Measurements from ENCODE around the gene KLHDC3.
A peak's percentile ranks its signal among the peaks of the same experiment; 100 is the strongest.

The KLHDC3 gene, protein sequence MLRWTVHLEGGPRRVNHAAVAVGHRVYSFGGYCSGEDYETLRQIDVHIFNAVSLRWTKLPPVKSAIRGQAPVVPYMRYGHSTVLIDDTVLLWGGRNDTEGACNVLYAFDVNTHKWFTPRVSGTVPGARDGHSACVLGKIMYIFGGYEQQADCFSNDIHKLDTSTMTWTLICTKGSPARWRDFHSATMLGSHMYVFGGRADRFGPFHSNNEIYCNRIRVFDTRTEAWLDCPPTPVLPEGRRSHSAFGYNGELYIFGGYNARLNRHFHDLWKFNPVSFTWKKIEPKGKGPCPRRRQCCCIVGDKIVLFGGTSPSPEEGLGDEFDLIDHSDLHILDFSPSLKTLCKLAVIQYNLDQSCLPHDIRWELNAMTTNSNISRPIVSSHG

DNA sequence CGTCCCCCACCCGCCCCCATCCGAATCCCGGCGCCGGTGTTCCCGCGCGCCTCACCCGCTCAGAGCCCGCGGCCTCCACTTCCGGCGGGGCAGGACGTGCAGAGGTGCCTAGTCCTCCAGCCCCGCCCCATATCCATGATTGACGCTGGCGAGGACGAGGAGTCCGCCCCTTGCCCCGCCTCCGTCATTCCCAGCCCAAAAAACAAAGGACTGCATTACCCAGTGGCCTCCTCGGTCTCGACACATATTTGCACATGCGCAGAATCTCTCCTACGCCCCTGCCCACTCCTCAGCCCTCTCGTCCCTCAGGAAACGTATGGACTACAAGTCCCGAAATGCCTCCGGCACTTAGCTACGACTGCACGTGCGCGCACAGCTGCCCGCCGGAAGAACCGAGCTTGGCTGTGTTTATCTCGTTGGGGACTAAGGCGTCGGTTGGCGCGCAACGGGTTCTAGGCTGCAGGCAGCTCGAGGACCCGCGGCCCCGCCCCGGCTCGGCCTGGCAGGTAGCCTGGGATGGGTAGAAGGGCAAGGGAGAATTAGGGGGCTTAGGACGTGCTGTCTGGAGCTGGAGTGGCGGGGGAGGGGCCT lies at the start of gene KLHDC3, which contains the start of gene MEA1:
TSS of gene KLHDC3 (plus strand) at position 407 of the 591 bp plus-strand sequence. CDS start 2,944 bp downstream, outside the sequence.
TSS of gene MEA1 (minus strand) at position 104 of the 591 bp plus-strand sequence. CDS start 133 bp downstream, outside the sequence.
- peak; percentile 100 for DNase-seq

DNA sequence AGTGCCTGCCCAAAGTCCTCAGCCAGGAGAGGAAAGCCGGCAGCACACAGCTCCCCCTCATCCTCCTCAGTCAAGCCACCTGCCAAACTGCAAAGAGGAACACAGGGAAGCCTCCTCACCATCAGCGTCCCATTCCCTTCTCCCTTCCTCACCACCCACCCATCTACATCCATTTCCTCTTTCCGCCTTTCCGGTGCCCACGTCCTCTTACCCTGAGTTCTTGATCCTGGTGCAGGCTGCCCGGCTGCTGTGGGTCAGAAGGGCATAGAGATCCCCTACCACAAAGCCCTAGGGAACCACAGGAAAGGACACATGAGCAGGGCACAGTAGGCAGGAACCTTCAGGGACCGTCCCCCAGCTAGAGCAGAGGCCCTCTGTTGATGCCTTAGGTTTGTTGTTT lies 47.5 kb upstream of the KLHDC3 start:
- no peak for DNase-seq

DNA sequence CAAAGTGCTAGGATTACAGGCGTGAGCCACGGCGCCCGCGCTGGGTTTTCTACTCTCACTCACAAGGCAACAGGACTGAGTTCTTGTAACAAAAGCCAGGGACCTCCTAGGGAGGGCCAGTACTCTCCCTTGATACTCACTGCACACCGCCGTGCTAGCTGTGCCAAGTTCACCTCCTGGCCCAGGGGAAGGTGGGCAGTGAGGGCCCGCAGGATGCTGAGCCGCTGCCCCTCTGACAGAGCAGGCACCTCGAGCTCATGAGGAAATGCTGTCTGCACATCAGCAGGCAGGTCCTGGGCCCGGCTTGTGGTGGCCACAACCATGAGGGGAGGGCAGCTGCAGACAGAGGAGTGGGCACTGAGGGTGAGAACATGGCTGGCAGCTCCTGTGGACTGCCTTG lies 46.8 kb upstream of the KLHDC3 start:
- no peak for DNase-seq

DNA sequence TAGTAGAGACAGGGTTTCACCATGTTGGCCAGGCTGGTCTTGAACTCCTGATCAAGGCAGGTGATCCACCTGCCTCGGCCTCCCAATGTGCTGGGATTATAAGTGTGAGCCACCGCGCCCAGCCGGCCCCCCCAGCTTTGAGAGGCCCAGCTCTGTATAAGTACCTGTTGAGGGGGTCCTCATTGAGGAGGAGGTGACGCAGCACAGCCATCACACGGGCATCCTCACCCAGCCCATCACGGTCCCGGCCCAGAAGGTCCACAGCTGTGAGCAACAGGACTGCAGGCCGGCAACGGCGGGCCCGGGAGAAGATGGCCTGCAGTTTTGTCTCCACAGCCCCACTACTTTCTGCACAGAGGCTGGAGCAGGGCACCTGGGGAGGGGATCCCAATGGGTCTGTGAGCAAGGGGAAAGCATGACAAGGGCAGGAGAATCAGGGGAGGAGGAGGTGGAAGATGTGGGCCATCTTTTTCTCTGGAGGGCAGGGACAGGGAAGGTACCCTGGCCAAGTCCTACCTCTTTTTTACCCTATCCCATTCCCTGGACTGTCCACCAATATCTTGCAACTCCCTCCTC lies 45.8 kb upstream of the KLHDC3 start:
- DNase-seq, result no peak

DNA sequence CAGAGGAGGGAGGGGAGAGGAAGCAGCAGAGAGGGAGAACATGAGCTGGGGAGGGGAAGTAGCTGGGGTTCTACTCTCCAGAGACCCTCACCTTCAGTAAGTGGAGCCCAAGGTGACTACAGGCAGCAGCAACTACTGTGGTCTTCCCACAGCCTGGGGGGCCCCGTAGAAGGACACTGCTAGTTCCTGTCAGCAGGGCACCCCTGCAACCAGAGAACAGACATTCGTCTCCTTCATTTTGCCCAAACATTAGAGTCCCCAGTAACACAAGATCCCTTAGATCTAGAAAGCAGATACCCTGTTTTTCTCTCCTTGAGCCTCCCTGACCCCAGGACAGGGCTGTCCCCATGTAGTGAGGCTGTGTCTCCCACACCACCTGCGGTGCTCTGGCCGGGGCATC lies 45.3 kb upstream of the KLHDC3 start:
- DNase-seq, result no peak

DNA sequence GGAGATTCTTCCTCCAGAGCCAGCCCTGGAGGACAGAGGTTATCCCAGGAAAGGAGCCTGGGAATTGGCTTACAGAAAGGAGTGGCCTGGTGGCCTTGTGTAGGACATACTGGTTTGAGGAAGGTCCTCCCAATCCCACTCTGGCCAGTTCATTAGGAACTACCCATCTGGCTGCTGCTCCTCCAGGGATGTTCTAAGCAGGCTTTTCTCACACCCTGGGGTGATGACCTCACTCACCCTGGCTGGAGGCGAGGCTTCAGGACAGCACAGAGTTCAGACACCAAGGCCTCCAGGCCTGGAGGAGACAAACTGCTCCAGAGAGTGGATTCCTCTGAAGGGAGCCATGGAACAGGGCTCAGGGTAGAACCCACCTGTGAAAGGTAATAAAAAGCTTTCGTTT lies 44.6 kb upstream of the KLHDC3 start:
- DNase-seq, result no peak

DNA sequence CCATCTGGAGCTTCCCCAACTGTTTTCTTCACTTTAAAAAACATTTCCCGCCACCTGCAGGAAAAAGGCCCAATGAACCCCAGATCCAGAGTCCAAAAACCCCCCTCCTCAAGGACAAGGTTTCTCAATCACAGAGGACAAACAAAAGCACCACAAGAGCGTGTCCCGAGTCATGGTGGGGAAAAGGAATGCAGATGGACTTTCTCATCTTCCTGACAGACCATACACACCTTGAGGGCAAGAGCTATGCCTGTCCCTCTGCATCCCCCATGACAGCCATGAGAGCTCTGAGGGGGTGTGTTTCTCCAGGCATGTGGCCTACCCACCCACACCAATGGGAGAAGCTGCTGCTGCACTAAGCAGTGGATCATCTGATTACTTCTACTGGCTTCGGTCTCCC lies 44.1 kb upstream of the KLHDC3 start:
- no peak for DNase-seq

DNA sequence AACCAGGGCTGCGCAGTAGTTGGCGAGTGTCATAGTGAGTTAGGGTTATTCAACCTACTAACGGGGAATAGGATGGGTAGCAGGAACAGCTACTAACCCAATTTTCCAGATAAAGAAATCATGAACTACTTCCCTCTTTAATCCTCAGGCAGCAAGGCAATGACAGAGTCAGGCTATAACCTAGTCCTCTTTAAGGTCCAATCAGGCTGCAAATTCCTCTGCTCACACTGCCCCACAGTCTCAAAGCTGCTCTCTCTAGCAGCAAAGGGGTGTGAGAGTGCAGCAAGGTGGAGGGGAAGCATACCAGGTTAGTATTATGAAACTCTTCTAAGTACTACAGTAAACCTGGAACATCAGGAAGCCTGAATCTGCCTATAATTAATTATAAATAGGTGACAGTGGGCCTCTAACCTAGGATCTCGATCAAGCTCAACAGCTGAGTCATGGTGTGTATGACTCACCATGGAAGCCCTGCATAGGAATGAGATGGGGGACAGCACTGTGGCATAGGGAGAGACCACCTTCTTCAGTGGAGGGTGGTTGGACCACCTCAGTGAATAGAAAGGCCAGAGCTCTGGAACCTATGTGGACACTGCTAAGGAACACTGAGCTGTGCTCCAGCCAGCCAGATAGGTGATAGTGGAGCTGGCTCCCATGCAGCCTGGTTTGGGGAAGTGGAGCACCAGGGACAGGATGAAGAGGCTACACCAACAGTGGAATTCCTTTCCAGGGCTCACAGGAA lies 43.0 kb upstream of the KLHDC3 start:
- DNase-seq, result peak; percentile 55

DNA sequence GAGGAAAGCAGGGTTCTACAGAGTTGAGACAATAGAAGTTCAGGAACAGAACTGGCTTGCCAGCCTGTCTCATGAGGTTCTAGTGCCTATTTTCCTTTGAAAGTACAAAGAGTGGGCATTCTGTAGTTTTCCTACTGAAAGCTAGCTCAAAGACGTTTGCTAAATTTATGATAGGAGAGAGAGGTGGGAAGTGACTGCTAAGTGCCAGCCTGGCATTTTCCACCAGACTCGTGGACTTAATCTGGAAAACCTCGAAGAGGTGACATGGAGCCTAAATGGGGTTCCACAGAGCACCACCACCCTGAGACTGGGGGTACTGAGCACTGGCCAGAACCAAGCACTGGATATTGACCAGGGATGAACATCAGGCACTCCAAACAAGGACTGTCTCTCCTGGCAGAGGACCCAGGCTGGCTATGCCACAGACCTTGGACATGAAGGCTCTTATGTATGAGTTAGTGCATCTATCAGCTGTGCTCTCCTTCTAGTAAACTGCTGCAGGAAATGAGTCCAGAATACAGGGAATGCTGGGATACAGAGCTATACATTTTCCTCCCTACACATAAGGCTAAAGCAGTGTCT lies 42.2 kb upstream of the KLHDC3 start:
- DNase-seq, result no peak

DNA sequence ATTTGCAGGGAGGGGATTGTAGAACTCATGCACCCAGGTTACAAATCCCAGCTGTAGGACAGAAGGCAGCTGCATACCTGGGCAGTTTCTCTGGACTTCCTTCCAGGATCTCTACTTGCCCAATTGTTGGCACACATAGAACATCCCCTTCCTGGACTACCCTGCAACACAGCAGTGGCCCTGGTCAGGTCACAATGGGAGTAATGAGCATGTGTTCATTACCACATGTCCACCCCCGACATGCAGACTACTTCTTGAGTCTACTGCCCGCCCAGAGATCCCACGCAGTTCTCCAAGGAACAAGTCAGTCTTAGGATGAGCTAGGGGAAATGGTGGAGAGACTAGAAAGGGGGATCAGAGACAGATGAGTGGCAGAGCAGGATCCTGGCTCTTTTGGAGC lies 40.1 kb upstream of the KLHDC3 start:
- no peak for DNase-seq

DNA sequence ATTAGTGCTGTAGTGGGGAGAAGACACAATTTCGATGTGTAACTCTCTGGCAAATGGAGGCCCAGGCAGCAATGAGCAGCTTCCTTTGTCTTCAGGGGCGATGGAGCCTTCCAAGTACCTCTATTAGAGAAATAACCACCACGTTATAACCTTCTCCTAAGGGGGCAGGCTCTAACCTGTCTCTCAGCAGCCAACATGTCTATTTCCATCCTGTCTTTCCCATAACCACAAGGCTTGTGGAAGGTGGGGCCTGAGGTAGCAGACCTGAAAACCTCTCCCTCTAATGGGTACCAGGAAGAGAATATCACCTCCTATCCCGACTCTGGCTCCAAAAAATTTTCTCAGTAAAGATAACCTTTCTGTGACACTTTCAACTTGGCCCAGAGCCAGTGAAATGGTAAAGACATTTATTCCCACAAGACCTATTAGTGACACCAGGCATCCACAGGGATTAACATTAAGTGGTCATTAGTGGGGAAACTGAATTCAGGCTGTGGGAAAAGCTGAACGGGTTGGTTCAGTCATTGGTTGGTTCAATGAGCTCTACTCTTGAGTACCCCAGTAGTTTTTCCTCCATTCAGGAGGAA lies 39.0 kb upstream of the KLHDC3 start:
- DNase-seq, result no peak

DNA sequence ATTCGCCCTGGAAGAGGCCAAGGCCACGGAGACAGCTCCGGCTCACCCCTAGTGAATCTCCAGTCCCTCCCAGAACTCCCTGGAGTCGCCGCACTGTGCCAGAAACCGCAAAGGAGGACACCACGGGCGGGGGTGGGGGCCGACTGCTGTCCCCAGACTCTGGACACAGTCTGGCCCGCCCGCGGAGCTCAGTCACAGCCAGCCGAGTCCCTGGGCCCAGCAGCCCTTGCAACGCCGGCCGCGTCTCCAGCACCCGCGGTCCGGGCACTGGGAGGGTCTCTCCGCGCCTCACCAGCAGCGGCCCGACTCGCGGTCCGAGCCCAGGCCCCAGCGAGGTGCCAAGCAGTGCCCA lies 35.6 kb upstream of the KLHDC3 start:
- DNase-seq, result no peak

DNA sequence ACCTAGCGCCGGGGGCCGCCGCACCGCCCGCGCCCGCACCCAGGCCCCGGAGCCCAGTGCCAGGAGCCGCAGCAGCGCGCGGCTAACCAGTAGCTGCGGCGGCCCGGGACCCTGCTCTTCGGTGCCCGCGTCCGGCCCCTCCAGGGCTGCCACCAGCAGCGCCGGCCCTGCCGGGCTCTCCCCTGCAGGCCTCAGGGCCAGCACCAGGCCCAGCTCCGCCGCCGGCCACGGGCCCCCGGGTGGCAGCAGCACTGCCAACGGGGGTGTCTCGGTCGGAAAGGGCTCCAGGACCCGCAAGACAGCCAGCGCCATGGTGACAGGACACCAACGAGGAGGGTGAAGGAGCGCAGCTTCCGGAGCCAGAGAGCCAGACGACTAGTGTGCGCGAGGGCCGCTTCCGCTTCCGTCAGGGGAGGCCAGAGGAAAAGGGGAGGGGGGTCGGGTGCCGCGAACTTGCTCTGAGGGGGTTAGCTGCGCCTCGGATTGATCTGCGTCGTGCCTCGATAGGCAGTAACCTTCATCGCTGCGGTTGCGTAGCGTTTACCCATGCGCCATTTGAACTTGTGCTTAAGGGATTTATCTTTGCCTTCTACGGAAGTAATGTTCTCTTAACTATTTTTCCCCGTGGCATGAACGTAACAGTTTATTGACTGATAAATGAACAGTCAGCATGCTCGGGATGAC lies 35.1 kb upstream of the KLHDC3 start, which contains the start of gene PEX6:
TSS of gene PEX6 (minus strand) at position 343 of the 684 bp plus-strand sequence. CDS start at position 312, 31 bp downstream.
- peak; percentile 89 for DNase-seq

DNA sequence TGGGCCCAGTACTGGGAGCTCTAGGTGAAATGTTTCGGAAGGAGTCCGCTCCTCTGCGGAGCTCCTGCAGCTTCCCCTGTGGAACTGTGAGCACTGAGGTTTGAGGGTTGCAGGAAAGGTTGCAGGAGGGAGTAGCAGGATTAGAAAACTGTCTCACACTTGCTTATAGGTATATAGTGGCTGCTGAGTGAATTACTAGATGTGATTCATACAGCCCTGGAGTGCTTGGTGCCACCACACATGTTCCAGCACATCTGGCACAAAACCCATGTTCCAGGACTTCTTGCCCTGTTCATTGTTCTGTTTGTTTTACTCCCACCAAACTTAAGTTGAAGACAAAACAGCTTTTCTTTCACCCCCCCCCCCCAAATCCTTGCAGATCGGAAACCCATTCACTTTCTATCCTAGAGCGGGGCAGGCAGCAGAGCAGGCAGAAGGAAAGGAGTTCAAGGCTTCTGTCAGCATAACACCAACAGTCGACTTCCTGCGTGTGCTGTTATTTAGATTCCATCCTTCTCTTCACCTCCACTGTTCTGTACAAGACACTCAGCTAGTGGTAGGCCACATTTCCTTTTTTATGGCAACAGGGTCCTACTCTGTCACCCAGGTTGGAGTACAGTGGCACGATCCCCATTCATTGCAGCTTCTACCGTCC lies 34.4 kb upstream of the KLHDC3 start:
- peak; percentile 37 for DNase-seq

DNA sequence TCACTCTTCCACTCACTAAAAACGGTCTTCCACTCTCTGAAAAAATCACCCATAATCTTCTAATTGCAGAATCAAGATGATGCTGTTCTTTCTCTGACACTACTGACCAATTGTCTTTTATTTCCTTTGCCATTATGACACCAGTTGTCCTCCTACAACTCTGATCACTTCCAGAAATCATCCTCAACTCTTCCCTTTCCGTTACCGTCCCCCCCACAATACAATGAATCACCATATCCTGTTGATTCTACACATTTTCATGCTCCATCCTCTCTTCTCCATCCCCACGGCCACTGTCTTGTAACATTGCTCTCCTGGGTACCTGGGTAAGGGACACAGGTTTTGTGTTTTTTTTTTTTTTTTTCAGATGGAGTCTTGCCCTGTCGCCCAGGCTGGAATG lies 32.2 kb upstream of the KLHDC3 start:
- no peak for DNase-seq

DNA sequence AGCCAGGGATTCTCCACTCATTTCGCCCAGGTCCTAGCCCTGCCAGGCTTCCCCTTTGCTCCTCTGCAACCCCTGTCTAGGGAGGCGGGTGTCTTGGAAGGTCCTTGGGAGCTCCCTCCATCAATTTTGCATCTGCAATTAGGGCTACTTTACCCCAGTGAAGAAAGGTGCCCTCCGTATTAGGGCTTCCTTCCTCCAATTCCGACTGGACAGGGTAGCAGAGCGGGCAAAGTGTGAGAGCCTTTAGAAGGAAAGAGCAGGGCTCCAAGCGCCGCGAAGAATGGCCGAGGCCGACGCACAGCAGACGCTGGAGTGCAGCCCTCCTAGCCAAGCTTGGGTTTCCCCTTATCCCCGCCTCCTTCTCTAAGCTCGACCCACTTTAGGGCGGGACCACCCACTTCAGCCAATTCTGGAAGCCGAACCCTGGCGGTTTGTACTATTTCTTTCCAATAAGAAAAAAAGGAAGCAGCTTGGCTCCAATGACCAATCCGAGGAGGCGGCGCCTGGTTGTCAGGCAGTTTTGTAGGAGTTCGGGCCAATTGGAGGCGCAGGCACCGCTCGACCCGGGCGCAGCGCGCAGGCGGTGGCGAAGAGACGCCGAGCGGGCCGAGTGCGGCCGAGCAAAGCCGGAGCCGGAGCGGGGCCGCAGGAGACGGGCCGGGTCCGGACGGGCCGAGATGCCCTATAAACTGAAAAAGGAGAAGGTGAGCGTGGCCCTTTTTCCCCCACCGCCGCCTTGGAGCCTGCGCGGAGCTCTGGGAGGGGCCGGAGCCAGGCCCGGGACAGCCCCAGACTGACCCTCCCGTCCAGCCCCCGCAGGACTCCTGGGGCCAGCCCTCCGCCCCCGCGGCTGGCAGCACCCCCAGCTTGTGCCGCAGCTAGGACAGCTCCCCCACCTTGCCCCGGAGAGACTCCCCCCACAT lies 29.8 kb upstream of the KLHDC3 start, which contains the start of gene PPP2R5D:
TSS of gene PPP2R5D (plus strand) at position 570 of the 923 bp plus-strand sequence. CDS start at position 678, 108 bp downstream.
- peak; percentile 99 for DNase-seq

DNA sequence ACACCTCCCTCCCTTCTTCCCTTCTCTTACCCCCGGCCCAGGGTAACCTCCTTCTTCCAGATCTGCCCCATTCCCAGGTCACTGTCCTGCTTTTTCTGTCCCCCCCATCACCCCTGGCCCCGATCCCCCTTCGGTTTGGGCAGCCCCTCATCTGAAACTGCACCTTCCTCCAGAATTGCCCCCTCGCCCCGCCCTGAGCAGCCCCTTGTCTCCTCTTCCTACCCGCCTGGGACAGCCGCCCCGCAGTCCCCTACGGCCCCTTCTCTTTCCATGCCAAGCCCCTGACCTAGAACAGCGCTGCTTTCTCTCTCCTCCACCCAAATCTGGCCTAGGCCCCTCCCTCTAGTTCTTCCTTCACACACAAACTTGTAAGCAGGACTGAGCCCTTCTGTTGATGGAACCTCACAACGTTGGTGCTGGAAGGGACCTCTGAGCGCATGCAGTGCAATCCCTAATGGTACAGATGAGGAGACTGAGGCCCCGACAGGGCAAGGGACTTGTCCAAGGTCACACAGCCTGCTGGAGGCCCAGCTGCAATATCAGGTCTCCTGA lies 29.0 kb upstream of the KLHDC3 start:
- DNase-seq, result no peak

DNA sequence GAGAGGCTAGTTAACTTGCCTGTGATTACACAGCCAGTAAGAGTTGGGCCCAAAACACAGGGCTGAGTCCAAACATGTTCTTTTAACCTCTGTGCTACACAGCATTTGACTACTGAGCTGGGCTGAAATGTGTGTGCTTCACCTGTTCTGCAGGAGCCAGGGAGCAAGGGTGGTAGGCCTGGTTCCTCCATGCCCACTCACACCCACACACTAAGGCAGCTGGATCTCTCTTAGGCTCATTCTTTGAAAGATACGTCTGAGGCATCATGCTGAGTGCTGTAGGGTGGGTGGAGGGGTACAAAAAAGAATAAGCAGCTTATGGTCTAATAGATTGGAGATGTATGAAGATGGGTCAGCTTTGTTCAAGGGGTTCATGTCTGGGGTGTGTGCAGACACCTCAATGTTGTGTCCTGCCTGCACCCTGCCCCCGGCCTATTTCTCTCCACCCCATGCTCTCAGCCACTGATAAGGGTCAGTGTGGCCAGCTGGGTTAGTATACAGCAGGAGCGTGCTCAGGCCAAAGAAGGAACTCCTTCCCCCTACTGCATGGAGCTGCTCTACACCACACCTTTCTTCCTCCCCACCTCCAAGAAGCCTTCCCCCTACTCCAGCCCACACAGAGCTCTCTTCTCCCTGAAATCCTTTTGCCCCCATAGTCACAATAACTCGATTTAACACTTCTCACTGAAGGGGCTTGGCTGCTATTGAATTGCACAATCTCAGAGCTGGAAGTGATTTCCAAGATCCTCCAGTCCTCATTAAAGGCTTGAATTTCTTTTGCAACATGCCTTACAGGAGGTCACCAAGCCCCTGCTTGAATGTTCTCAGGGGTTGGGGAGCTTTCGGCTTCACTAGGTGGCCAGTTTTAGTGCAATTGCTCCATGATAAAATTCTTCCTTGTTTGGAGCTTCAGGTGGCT lies 26.3 kb upstream of the KLHDC3 start:
- DNase-seq, result no peak
